ENCODE data around the gene SPHKAP.
"Not testable (repeated sequence)": the region's sequence is repeated elsewhere in the genome, so short reads cannot be mapped to it uniquely, and the experiment has no call there.

The SPHKAP gene

DNA sequence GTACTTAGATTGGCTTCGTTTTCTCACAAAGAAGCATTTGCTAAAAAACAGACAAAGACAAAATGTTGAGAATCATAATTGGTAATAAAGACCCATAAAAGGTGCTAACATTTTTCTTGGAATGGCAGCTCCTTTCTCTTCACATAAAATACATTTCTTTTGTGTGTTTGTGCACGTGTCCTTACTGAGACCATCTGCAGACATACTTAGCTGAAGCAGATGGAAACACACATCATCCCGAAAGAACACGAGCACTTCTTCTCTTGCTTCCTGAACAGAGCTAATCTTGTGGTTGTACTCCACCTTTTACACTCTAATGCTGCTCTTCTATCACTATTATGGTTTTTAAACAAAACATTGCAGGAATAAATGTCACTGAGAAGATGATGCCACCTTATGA, 142.5 kb downstream of the SPHKAP start:
- no peak for DNase-seq (ENCODE audit: low read depth)

DNA sequence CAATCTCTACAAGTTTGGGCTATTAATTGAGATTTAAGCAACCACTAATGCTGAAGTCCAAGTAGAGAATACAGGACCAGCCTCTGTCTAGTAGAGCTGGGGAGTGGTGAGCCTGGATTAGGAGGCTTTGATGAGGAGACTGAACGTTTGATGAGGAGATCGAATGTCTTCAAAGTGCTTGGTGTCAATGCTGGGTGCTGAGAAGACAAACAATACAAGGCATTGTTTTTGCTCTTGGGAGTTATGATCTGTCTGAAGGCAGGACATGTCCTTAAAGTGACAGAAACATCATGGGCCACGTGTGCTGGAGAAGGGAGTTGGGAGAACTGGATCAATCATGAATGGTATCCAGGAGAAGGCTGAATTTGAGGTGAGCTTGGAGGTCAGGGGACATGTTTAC, 143.6 kb downstream of the SPHKAP start:
- DNase-seq (ENCODE audit: low read depth), result no peak

DNA sequence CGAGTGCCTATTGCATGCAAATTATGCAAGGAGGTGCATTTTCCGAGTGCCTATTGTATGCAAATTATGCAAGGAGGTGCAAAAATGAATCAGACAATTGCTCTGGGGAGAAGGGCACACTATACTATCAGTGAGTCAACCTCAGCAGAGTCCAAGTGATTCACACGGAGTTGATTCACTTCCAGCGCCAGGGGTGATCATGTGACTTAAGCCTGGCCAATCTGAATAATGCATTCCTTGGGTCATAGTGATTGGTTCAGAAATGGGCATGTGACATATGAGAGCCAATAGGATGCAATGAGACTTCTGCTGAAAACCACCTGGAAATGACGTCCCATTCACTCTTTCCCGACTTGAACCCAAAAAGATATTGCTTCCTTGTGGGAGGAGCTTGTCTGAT, 157.9 kb downstream of the SPHKAP start:
- DNase-seq (ENCODE audit: low read depth), result no peak

DNA sequence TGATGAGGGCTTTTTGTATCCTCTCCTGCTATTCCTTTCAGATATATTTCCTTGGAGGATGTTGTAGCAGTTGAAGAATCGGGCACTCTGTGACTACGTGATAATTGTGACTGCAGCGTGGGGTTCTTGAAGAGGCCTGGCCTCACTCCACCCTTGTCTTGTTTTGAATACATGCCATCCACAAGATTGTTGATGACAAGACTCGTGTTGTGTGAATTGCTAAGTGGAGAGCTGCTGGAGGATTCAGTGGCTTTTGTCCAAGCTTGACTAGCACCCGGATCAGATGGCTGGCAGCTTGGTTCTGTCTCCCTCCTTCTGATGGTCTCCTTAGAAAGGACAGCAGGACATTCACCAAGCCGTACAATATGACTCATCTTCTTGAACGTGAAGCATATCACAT, 163.2 kb downstream of the SPHKAP start:
- no peak for DNase-seq (ENCODE audit: low read depth)

DNA sequence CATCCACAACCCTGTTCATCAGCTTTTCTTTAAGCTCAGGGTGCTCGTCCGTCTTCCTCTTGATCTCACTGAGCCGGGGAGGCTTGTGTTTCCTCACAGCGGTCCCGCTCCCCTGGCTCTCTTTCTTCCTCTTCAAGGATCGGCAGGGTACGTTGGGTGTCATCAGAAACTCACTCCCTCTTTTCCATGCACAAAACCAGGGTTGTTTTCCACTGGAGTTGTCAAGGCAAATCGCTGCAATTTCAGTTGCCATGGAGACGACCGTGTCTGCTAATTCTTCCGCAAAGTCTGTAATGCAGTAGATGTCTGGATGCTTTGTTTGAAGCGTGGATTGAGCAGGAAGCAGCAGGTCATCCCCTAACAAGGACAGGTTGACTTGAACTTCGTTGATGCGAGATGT, 163.7 kb downstream of the SPHKAP start:
- no peak for DNase-seq (ENCODE audit: low read depth)

DNA sequence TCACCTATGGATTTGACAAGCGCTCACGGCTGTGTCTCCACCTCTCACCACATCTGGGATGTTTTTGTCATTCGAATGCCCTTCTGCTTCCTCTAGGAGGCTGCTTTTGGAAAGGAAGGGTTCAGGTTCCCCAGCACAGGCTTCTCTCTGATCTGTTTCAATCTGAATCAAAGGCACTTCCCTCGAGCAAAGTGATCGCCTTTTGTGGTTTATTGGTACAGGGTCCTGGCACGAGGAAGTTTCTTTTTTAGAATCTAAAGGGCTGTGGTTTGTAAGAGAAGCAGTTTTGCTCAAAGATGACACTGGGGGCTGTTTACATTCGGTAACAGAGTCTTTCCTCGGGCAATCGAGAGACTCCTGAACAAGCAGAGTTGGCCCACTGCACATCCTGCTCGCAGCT, 165.1 kb downstream of the SPHKAP start:
- no peak for DNase-seq (ENCODE audit: low read depth)

DNA sequence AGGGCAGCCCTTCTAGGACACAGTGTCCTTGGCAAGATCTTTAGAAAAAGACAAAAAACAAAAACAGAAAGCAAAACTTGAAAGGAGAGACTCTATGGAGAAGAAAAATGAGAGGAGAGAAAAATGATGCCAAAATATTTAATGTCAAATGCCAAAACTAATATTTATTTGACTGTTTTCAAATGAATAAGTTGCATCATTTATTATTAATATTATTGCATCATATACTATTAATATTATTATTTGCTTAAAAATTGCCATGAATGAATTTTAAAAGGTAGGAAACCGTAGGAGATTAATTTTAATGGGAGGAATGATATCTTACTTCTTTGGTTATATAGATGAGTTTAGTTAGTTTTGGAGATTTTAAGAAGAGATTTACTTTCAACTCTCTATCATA, 165.7 kb downstream of the SPHKAP start:
- no peak for DNase-seq (ENCODE audit: low read depth)

DNA sequence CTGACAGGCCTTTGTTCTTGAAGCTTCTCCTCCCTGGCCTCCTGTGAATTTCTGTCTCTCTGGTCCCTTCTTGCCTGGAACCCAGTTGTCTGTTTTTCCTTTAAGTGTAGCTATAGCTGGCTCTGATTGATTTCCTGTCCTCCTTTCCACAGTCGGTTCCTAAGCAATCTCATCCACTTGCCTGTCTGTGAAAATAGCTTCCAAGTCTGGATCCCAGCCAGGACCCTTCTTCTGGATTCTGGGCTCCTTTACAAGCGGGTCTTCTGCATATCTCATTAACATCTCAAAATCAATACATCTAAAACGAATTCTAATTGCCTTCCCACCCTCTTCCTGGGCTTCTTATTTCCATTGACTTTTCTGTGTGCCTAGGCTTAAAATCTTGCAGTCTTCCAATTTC, 185.1 kb downstream of the SPHKAP start:
- no peak for DNase-seq (ENCODE audit: low read depth)

DNA sequence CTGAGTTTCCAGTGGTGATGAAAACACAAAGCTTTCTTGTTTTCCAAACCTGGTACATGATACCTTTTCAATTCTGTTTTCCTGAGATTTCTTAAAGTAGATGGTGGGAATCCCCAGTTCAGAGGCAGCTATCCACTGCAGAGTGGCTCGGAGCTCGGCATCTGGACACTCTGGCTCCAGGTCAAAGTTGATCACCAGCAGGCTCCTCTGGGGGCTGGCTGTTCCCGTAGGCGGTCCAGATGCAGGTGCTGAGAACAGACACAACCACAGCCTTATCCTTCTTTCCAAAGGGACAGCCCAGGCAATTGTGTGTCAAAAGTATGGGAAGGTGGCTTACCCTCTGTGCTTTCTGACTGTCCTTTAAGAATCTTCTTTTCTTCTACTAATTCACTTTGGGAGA, 190.6 kb downstream of the SPHKAP start:
- DNase-seq (ENCODE audit: low read depth), result no peak

DNA sequence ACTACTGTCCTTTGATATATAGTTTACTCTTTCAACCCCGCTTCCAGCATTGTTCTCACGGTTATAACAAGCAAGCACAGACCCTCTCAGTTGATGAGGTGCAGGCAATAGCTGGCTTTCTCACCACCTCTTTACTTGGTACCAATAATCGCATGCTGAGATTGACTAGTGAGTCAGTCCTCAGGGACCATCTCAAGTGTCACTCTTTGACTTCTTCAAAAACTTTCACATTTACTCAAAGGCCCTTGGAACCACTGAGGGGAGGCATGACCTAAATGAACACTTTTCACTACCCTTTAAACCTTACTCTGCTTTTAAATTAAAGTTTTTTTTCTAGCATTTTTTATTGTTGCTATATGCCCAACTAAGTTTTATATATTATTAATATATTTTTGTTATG, 208.2 kb downstream of the SPHKAP start:
- DNase-seq (ENCODE audit: low read depth), result no peak

DNA sequence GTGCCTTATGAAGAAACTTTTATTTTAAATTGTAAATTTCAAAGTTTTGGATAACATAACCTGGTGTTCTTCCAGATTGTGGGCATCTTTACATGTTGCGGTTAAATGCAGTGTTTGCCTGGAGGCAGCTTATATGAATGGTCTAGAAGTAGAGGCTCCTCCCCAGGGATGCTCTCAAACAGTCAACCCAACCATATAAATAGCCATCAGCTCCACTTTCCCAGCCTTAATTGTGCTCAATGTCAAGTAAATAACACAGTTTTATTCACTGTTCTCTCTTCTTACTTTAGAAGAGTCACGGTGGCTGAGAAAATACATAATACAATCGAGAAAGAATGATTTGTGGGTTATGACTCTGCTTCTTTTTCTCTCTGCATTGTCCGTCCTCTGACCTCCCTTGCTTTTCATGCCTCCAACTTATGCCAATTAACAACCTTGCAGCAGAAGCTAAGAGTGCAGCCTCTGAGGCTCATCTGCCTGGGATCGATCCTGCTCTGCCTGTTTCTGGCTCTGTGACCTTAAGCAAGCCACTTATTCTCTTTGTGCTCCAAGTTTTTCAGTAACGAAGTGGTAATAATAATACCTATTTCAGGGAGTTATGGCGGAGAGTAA, 209.8 kb downstream of the SPHKAP start:
- DNase-seq (ENCODE audit: low read depth), result no peak

DNA sequence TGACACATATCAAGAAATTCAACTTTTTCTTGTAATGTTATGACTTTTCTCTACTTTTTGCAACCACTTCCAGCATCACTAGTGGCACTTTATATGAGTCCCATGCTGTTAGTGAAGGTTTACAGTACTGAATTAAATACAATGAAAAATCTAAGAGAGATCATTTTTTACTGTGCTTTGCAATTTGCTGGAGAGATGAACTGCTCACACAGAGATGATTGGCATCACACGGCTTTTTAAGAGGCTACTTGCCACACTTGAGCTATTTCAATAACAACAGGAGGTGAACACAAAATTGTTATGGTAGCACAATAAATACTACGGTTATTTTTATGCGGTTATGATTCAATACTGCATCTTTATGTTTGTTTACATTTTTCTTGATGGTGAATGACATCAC, 221.2 kb downstream of the SPHKAP start:
- no peak for DNase-seq (ENCODE audit: low read depth)

DNA sequence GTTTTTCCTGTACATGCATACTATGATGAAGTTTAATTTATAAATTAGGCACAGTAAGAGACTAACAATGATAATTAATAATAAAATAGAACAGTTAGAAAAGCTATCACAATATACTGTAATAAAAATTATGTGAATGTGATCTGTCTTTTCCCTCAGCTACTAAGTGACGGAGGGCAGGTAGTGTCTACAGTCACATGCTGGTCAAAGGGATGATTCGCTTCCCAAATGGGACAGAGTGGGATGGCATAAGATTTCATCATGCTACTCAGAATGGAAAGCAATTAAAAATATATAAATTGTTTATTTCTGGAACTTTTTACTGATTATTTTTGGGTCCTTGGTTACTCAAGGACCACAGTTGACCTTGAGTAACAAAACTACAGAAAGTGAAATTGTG, 238.5 kb downstream of the SPHKAP start:
- DNase-seq (ENCODE audit: low read depth), result no peak

DNA sequence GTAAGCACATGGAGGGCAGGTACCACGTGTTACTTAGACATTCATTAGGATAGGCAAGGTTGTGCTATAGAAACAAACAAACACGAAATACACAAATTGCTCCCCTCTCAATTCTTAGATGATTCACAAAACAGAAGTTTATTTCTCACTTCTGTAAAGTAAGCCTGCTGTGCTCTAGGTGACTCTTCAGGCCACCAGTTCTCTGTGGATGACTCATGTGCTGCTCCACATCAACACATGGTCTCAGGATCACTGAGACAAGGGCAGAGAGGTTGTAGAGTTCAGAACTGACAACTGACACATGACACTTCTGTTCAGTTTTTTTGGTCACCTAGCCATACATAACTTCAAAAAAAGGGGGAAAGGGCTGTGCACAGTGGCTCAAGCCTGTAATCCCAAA, 239.5 kb downstream of the SPHKAP start:
- no peak for DNase-seq (ENCODE audit: low read depth)

DNA sequence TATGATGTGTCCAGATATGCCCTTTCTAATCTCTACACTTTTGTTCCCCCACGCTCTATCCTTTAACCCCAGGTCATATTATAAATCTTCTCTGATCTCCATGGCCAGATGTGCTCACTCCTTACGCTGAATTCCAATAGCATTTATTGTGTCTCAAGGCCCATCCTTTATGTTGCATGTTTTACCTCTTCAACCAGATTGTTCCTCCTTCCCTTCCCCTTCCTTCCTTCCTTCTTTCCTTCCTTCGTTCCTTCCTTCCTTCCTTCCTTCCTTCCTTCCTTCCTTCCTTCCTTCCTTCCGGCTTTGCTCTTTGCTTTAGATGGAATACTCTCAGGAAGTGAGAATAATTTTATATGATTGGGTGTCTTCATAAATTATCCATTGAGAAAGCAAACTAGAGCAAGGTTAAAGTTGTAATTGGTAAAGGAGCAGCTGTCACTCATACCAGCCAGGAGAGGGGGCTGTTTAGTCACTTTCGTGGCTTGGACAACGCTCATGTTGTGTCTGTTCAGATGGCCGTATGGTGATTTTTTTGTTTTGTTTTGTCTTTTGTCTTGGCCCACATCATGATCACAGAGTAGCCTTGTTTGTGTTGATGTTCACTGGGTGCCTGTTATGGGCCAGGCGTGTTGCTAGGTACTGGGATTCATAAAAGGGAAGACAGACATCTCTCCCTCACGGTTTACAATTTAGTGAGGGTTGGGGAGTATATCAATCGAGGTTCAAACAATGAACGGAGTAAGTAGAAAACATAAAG, 242.0 kb downstream of the SPHKAP start:
- no peak for DNase-seq (ENCODE audit: low read depth)

DNA sequence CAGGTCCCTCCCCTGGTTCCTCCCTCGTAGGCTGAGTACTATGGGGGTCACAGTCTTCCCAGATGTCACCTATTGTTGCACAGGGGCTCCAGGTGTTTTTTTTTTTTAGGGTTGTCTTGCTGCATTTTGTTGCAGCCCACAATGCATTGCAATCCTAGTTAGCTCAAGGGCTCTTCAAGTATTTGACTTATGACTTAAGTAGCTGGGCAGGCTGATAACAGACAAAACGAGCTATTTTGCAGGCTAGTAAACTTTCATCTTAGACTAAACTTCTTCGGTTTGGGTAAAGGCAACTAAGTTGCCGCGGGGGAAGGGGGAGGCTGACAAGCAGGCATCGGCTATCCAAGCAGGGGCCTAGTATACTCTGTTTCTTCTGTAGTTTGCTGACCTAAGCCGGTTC, 245.2 kb downstream of the SPHKAP start:
- DNase-seq (ENCODE audit: low read depth), result not testable (repeated sequence)

DNA sequence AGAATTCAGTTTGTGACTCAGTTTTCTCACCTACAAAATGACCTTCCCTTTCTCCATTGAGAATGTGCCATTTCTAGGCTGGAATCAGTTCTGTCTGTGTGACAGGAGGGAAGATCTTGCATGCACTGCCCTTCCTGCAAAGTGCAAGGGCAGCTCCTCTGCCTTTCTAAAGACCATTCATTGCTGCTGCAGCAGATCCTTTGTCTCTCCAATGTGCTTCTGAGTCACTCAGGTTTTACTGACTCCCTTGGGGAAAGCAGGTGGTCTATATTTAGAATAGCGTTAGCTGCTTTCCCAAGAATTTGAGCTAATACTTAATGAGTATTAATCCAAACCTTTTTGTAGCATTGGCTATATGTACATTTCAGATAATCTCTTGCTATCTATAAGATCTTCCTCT, 247.6 kb downstream of the SPHKAP start:
- no peak for DNase-seq (ENCODE audit: low read depth)

DNA sequence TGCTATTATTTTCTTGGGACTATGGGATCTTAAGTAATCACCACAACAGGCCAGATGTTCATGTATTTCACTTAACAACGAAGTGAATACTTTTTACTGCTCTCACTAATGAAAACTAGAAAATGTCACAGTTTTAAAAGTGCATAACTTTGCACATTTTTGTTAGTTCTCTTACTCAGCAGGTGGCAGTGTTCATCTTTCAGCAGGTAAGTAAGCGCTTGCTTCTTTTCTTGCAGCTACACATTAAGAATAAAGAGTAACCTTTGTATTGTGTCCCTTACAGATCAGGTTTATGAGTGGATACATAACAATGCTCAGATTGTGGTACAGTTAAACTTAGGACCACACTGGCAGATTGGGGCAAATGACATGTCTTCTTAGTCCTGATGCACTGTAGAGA, 249.1 kb downstream of the SPHKAP start:
- DNase-seq (ENCODE audit: low read depth), result no peak

DNA sequence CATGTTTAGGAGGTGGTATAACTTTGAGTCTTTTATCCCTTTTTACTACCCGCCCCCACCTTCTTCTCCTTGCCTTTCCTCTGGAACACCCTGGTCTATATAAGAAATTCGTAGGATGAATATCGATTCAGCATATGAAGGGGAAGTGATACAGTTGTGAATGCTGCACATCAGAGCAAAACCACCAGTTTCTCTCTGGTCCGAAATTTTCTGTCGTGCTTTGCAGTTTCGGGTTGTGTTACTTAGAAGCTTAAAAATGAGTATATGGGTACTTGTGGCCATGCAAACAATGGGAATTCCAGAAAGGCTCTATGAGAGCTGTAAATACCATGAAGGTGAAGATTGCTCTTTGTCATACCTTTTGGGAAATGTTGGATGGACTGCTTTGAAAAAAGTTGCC, 249.5 kb downstream of the SPHKAP start:
- DNase-seq (ENCODE audit: low read depth), result no peak
